H1 (cell line): ENCODE data around the gene ARHGDIG.

ENCODE experiments used
- BRCA1 ChIP-seq: IDR thresholded peaks from 2 replicates; pipeline ENCODE4 v1.6.1; 2012; ENCODE audit warnings: low read depth, low read length, improper control_type of control experiment
- CREB1 ChIP-seq: IDR thresholded peaks from 2 replicates; pipeline ENCODE4 v1.6.1; 2012; ENCODE audit warnings: inconsistent platforms
- EZH2 ChIP-seq: fragments of 200-600 bp; sonication (generic); IDR thresholded peaks from 2 replicates; pipeline ENCODE4 v1.7.1; 2012; ENCODE audit warnings: low read depth, mild to moderate bottlenecking, moderate library complexity, low read length, inconsistent platforms; ENCODE audit not compliant: severe bottlenecking
- JUND ChIP-seq: IDR thresholded peaks from 2 replicates; pipeline ENCODE4 v1.6.1; 2011; ENCODE audit warnings: mild to moderate bottlenecking, improper control_type of control experiment, low read length
- KDM1A ChIP-seq: fragments of 200-600, 300-600 bp; sonication (generic); IDR thresholded peaks from 2 replicates; pipeline ENCODE4 v1.7.1; 2016; ENCODE audit warnings: mild to moderate bottlenecking, low read length, borderline replicate concordance
- POLR2A ChIP-seq, 2 experiments: IDR thresholded peaks; 1 replicate in 1 of 2; 2 replicates in 1 of 2; pipeline ENCODE4 v1.6.1; 2011; ENCODE audit warnings: low read depth in 2 of 2, low read length in 2 of 2, mild to moderate bottlenecking in 2 of 2; ENCODE audit errors: control extremely low read depth in 1 of 2
- SAP30 ChIP-seq: fragments of 300-600 bp; sonication (generic); IDR thresholded peaks from 2 replicates; pipeline ENCODE4 v1.7.1; 2012; ENCODE audit warnings: low read length, moderate library complexity, mild to moderate bottlenecking, inconsistent platforms; ENCODE audit not compliant: insufficient read depth, insufficient replicate concordance
- TAF1 ChIP-seq: IDR thresholded peaks from 2 replicates; pipeline ENCODE4 v1.6.1; 2011; ENCODE audit warnings: mild to moderate bottlenecking, low read depth, low read length
- TBP ChIP-seq: IDR thresholded peaks from 2 replicates; pipeline ENCODE4 v1.6.1; 2011; ENCODE audit warnings: low read depth, low read length, improper control_type of control experiment
- YY1 ChIP-seq: IDR thresholded peaks from 2 replicates; pipeline ENCODE4 v1.6.1; 2011; ENCODE audit warnings: low read depth, mild to moderate bottlenecking, low read length
- TF ChIP-seq, protein P1 (sequence below), 3 experiments: IDR thresholded peaks; 1 replicate in 2 of 3; 2 replicates in 1 of 3; pipeline versions ENCODE4 v1.5.1 to v1.6.1; 2011; ENCODE audit warnings: low read length in 3 of 3, mild to moderate bottlenecking in 3 of 3, inconsistent platforms in 2 of 3, low read depth in 1 of 3, moderate library complexity in 1 of 3; ENCODE audit not compliant: insufficient read depth in 1 of 3; ENCODE audit errors: control extremely low read depth in 1 of 3
- TF ChIP-seq, protein P2 (sequence below): IDR thresholded peaks from 2 replicates; pipeline ENCODE4 v1.6.1; 2012; ENCODE audit warnings: low read length, inconsistent platforms

DNA sequence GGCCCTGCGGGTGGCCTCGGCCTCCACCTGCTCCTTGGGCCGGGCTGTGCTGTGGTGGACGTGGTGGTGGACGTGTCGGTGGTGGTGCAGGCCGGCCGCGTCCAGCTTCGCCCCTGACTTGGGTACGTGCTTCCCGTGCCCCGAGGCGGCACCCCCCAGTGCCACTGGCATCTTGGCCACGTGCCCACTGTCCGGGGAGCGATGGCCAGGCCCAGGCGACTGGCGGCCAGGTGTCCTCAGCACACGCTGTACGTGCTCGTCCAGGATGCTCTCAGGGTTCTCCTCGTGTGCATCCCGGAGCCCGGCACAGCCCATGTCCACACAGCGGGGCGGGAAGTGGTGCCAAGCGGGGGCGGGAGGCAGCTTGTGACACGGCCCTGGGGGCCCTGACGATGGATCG lies 17.4 kb downstream of the ARHGDIG start:
- TF ChIP-seq, protein P1, sequence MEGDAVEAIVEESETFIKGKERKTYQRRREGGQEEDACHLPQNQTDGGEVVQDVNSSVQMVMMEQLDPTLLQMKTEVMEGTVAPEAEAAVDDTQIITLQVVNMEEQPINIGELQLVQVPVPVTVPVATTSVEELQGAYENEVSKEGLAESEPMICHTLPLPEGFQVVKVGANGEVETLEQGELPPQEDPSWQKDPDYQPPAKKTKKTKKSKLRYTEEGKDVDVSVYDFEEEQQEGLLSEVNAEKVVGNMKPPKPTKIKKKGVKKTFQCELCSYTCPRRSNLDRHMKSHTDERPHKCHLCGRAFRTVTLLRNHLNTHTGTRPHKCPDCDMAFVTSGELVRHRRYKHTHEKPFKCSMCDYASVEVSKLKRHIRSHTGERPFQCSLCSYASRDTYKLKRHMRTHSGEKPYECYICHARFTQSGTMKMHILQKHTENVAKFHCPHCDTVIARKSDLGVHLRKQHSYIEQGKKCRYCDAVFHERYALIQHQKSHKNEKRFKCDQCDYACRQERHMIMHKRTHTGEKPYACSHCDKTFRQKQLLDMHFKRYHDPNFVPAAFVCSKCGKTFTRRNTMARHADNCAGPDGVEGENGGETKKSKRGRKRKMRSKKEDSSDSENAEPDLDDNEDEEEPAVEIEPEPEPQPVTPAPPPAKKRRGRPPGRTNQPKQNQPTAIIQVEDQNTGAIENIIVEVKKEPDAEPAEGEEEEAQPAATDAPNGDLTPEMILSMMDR (IDR thresholded peaks at IDR 0.05; ENCODE audit: control extremely low read depth in 1 of 3, insufficient read depth in 1 of 3, low read depth in 1 of 3, low read length in 3 of 3) = no peak
- TF ChIP-seq JUND = no peak
- TF ChIP-seq KDM1A = no peak
- TF ChIP-seq CREB1 = no peak
- TF ChIP-seq SAP30 = no peak
- TF ChIP-seq TAF1 = no peak
- no peak for TF ChIP-seq POLR2A (IDR thresholded peaks at IDR 0.05; ENCODE audit: control extremely low read depth in 1 of 2, low read depth in 2 of 2, low read length in 2 of 2)
- no peak for TF ChIP-seq TBP
- TF ChIP-seq BRCA1 = no peak
- TF ChIP-seq EZH2 = no peak
- TF ChIP-seq YY1 = no peak
- TF ChIP-seq, protein P2, sequence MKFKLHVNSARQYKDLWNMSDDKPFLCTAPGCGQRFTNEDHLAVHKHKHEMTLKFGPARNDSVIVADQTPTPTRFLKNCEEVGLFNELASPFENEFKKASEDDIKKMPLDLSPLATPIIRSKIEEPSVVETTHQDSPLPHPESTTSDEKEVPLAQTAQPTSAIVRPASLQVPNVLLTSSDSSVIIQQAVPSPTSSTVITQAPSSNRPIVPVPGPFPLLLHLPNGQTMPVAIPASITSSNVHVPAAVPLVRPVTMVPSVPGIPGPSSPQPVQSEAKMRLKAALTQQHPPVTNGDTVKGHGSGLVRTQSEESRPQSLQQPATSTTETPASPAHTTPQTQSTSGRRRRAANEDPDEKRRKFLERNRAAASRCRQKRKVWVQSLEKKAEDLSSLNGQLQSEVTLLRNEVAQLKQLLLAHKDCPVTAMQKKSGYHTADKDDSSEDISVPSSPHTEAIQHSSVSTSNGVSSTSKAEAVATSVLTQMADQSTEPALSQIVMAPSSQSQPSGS = no peak
